GM06990 (cell line): ENCODE measurements around the gene LTBP2.

Experiments
- DNase-seq: peaks from one replicate; pipeline ENCODE4 v3.0.0-alpha.2; 2011; ENCODE audit not compliant: insufficient read length; ENCODE audit errors: extremely low read depth
- H3K27me3 ChIP-seq: replicated peaks from 2 replicates; pipeline ENCODE4 v1.6.0; 2011; ENCODE audit warnings: low read length; ENCODE audit not compliant: control insufficient read depth, insufficient read depth
- H3K36me3 ChIP-seq: 2 replicates; pipeline ENCODE4 v1.5.1; 2011; ENCODE audit warnings: low read length; ENCODE audit not compliant: control insufficient read depth, insufficient read depth
- H3K4me3 ChIP-seq: replicated peaks from 2 replicates; pipeline ENCODE4 v1.5.1; 2011; ENCODE audit warnings: low read depth, mild to moderate bottlenecking, control low read depth, low read length
- CTCF ChIP-seq: IDR thresholded peaks from 2 replicates; pipeline ENCODE4 v1.5.1; 2011; ENCODE audit warnings: low read length, control low read depth, mild to moderate bottlenecking, inconsistent platforms; ENCODE audit not compliant: insufficient read depth, poor library complexity, severe bottlenecking

Gene LTBP2

GRCh38 chr14:74474376-74474775 lies 137.7 kb downstream of the LTBP2 start:
- Histone ChIP-seq H3K27me3 (no peaks in the 10 kb centered on the region), H3K36me3 (no peaks in the 10 kb centered on the region), H3K4me3 (no peak overlapping the region)
- TF ChIP-seq CTCF = no peak
- DNase-seq = no peak

- no peak for TF ChIP-seq CTCF
- H3K4me3 ChIP-seq = no peak overlapping the region
- no peak for DNase-seq
- no peaks in the 10 kb centered on the region for H3K27me3 ChIP-seq
- no peaks in the 10 kb centered on the region for H3K36me3 ChIP-seq
Measured at GRCh38 chr14:74472601-74473000, 139.4 kb downstream of the LTBP2 start.

GRCh38 chr14:74469548-74470518 lies 142.2 kb downstream of the LTBP2 start:
- Histone ChIP-seq H3K36me3 (no peaks in the 10 kb centered on the region), H3K4me3 (no peak overlapping the region), H3K27me3 (no peaks in the 10 kb centered on the region; the same call in none of the 2 replicates)
- no peak for TF ChIP-seq CTCF
- no peak for DNase-seq

- H3K36me3 ChIP-seq = no peaks in the 10 kb centered on the region
- no peaks in the 10 kb centered on the region; the same call in none of the 2 replicates for H3K27me3 ChIP-seq
- TF ChIP-seq CTCF = no peak
- DNase-seq = no peak
- H3K4me3 ChIP-seq = no peak overlapping the region
Measured at GRCh38 chr14:74468513-74468912, 143.5 kb downstream of the LTBP2 start.

GRCh38 chr14:74465335-74465734 lies 146.7 kb downstream of the LTBP2 start:
- no peaks in the 10 kb centered on the region for H3K36me3 ChIP-seq
- TF ChIP-seq CTCF = no peak
- DNase-seq = no peak
- no peaks in the 10 kb centered on the region; the same call in none of the 2 replicates for H3K27me3 ChIP-seq
- H3K4me3 ChIP-seq = no peak overlapping the region
